ENCODE results near the gene GRK1.

Gene GRK1

DNA sequence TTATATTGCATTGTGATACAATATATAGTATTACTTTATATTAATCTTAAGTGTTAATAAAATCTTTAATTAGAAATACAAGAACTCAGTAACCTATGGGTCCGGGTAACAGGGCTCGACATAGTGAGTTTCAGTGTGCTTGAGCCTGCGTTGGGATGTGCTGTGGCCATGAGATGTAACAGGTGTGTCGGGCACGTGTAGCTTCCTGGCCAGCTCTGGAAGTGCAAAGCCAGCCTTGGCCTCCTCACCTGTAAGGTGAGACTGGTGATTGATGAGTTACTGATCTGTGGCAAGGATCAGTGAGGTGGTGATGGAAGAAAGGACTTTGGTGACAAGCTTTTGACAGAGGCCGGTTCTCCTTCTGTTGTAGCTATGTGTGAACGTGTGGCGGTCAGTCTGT is 28.2 kb upstream of the GRK1 start:
- Mint-ChIP-seq H3K36me3 (peaks cover 92% of the 10 kb centered on the region), H3K4me3 (no peak overlapping the region), H3K4me1 (no peaks in the 10 kb centered on the region), H3K9me3 (no peaks in the 10 kb centered on the region), H3K27ac (no peak overlapping the region)
- DNase-seq (ENCODE audit: low spot score in 2 of 2) (no peak), ATAC-seq (no peak)

DNA sequence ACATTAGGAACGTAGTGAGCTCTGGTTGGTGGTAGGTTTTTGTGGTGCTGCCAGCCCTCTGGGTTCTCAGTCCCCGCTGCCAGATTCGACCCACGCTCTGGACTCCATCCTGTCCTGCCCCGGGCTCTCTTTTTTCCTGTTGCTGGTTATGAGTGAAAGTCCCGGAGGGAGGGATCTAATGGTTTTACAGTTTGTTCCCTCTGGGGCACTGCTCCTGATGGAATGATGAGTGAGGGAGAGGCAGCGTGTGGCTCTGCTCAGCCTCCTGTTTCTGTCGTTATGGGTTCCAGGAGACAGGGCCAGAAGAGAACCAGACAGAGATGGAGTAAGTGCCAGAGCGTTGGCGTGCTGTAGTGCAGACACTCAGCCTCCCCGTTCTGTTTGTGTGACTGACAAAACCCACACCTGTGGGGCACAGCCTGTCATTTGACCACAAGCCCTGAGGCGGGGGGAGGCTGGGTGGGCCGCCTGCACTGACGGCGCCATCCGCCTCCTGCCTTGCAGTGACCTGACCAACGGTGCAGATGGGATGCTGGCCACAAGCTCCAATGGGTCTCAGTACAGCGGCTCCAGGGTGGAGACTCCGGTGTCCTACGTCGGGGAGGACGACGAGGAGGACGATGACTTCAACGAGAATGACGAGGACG is 27.3 kb upstream of the GRK1 start:
- H3K27ac Mint-ChIP-seq: no peak overlapping the region
- H3K9me3 Mint-ChIP-seq: no peaks in the 10 kb centered on the region
- no peak for ATAC-seq
- no peak overlapping the region for H3K4me3 Mint-ChIP-seq
- peaks cover 83% of the 10 kb centered on the region for H3K36me3 Mint-ChIP-seq
- H3K4me1 Mint-ChIP-seq: no peaks in the 10 kb centered on the region
- no peak for DNase-seq (ENCODE audit: low spot score in 2 of 2)

DNA sequence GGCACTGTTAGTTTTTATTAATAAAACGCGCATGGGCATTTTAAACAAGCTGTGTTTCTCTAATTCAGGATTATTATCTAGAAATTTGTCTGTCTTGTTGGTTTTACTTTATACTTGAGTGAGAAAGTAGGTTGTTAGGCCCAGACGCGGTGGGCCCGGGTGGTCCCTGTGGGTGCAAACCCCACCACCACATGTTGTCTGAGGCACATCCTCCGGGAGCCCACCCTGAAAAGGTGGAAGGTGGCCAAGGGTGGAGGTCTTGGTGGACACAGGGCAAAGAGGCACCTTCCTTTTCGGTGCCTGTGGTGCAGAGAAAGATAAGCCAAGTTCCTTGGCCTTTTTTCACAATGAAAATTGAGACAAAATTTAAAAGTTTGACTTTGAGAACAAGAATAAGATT is 25.6 kb upstream of the GRK1 start:
- DNase-seq (ENCODE audit: low spot score in 2 of 2) (no peak), ATAC-seq (no peak)
- Mint-ChIP-seq H3K27ac (no peak overlapping the region), H3K4me1 (no peaks in the 10 kb centered on the region), H3K4me3 (no peak overlapping the region), H3K36me3 (peaks cover 66% of the 10 kb centered on the region), H3K9me3 (no peaks in the 10 kb centered on the region)

DNA sequence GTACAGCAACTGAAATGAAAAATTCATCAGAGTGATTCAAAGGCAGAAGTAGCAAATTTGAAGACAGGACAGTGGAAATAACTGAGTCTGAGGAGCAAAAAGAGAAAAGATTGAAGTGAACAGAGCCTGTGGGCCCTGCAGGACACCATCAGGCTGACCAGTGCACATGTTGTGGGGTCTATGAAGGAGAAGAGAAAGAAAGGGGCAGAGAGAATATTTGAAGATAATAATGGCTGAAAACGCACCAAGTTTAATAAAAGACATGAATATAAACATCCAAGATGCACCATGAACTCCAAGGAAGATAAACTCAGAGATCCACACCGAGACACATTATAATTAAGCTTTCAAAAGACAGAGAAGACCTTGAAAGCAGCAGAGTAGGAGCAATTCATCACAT is 24.5 kb upstream of the GRK1 start:
- no peak for DNase-seq (ENCODE audit: low spot score in 2 of 2)
- H3K36me3 Mint-ChIP-seq: peaks cover 55% of the 10 kb centered on the region
- ATAC-seq: no peak
- H3K9me3 Mint-ChIP-seq: no peaks in the 10 kb centered on the region
- no peak overlapping the region for H3K4me3 Mint-ChIP-seq
- no peaks in the 10 kb centered on the region for H3K4me1 Mint-ChIP-seq
- no peak overlapping the region for H3K27ac Mint-ChIP-seq

DNA sequence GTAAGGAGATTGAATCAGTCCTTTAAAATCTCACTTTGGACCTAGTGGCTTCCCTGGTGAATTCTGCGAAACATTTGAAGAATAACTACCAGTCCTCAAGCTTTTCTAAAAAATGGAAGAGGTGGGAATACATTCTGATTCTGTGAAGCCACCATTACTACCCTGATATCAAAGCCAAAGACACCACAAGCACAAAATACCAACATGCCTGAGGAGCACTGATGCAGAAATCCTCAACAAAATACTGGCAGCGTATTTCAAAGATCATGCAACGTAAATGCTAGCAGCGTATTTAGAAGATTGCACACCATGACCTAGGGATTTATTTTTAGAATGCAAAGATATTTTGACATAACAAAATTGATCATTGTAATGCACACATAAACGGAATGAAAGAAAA is 23.4 kb upstream of the GRK1 start:
- ATAC-seq (no peak), DNase-seq (ENCODE audit: low spot score in 2 of 2) (no peak)
- H3K27ac Mint-ChIP-seq: no peak overlapping the region
- no peaks in the 10 kb centered on the region for H3K9me3 Mint-ChIP-seq
- peaks cover 44% of the 10 kb centered on the region for H3K36me3 Mint-ChIP-seq
- H3K4me3 Mint-ChIP-seq: no peak overlapping the region
- no peaks in the 10 kb centered on the region for H3K4me1 Mint-ChIP-seq

DNA sequence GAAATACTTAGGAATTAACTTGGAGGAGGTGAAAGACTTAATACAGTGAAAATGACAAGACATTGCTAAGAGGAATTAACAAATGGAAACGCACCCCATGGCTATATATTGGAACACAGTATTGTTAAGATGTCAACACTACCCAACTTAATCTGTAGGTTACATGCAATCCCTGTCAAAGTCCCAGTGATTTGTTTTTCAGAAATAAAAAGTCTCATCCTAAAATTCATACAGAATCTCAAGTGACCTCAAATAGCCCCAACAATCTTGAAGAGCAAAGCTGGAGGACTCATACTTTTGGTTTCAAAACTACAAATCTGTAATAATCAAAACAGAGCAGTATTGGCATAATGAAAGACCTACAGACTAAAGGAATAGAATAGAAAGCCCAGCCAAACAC is 22.2 kb upstream of the GRK1 start:
- ATAC-seq: no peak
- H3K4me3 Mint-ChIP-seq: no peak overlapping the region
- peaks cover 32% of the 10 kb centered on the region for H3K36me3 Mint-ChIP-seq
- no peak for DNase-seq (ENCODE audit: low spot score in 2 of 2)
- H3K4me1 Mint-ChIP-seq: no peaks in the 10 kb centered on the region
- H3K27ac Mint-ChIP-seq: no peak overlapping the region
- H3K9me3 Mint-ChIP-seq: no peaks in the 10 kb centered on the region

DNA sequence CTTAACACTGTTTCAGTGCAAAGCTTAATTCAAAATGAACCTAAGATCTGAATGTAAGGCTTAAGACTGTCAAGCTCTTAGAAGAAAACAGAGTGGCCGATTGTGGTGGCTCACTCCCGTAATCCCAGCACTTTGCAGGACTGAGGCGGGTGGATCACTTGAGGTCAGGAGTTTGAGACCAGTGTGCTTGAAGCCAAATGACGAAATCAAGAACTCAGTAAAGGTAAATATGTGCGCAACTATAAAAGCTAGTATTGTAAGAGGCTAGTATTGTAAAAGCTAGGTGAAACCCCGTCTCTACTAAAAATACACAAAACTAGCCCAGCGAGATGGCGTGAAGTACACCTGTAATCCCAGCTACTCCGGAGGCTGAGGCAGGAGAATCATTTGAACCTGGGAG is 21.7 kb upstream of the GRK1 start:
- Mint-ChIP-seq H3K4me3 (no peak overlapping the region), H3K27ac (no peak overlapping the region), H3K9me3 (no peaks in the 10 kb centered on the region), H3K36me3 (peaks cover 27% of the 10 kb centered on the region), H3K4me1 (no peaks in the 10 kb centered on the region)
- DNase-seq (ENCODE audit: low spot score in 2 of 2) (no peak), ATAC-seq (no peak)

DNA sequence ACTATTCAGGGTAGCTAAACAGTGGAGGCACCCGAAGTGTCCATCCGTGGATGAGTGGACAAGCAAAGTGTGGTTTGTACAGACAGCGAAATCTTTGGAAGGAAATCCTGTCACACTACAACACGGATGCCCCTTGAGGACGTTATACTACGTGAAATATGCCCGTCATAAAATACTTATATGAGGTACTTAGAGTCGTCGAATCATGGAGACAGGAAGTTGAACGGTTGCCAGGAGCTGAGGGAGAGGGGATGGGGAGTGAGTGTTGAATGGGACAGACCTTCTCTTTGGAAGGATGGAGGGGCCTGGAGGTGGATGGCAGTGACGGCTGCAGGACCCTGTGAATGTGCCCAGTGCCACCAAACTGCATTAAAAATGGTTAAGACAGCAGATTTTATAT is 20.6 kb upstream of the GRK1 start:
- Mint-ChIP-seq H3K9me3 (no peaks in the 10 kb centered on the region), H3K36me3 (peaks cover 17% of the 10 kb centered on the region), H3K27ac (peak overlapping the region; percentile 6), H3K4me3 (no peak overlapping the region), H3K4me1 (no peaks in the 10 kb centered on the region)
- no peak for DNase-seq (ENCODE audit: low spot score in 2 of 2)
- ATAC-seq: no peak

DNA sequence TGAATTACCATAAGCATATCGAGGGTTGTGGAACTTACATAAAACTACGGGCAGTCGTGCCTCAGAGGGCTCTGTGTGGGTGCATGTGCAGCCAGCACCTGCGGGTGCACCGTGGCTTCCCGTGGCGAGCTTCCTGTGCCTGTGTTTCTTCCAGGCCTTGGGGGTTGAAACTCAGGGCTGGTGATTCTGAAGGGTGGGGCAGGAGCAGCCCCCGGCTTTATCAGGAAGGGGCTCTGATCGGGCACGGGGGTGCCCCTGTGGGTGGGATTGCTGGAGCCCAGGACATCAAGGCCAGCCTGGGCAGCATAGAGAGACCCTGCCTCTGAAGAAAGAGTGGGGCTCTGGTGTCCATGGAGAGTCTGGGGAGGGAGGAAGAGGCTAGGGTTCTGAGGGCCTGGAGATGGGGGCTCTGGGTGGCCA is 20.1 kb upstream of the GRK1 start:
- peak overlapping the region; percentile 6 for H3K27ac Mint-ChIP-seq
- no peaks in the 10 kb centered on the region for H3K9me3 Mint-ChIP-seq
- DNase-seq (ENCODE audit: low spot score in 2 of 2) (no peak), ATAC-seq (peak; percentile 11)
- no peaks in the 10 kb centered on the region for H3K4me1 Mint-ChIP-seq
- no peak overlapping the region for H3K4me3 Mint-ChIP-seq
- peaks cover 11% of the 10 kb centered on the region for H3K36me3 Mint-ChIP-seq

DNA sequence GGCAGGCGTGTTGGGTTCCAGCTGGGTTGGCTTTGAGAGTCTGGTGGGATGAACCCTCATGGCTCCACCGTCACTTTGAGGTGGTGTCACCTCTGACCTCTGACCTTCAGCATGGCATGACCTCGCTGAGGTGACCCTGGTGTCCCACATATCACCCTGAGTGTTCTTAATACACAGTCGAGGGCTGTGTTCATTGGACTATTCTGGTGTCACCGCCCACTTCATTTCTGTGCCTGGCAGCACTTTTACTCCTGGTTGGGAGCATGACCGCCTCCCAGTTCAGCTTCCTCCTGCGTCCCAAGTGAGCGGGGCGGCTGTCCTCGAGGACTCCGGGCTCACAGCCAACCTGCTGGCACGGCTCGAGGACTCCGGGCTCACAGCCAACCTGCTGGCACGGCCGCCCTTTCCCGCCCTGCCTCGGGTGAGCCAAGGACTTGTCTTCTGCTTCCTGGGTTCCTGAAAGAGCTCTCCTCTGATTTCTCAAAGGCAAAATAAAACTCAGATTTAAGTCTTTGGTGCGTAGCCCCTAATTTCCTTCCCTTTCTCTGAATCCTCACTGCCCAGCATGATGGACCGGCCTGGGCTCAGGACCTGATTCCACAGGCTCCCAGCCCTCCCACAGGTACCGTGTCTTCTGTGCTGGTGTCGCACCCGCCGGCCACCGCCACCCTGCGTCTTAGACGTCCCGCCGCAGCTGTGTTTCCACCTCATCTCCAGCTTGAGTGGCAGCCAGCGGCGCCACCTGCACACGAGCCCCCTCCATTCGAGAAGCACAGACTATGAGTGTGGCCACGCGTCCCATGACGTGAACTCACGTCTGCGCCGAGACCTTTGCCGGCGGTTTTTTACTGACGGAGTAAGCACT is 19.4 kb upstream of the GRK1 start:
- no peak for DNase-seq (ENCODE audit: low spot score in 2 of 2)
- Mint-ChIP-seq H3K36me3 (peaks cover 4% of the 10 kb centered on the region), H3K9me3 (no peaks in the 10 kb centered on the region), H3K27ac (peak overlapping the region; percentile 54), H3K4me1 (no peaks in the 10 kb centered on the region), H3K4me3 (no peak overlapping the region)
- peak; percentile 16 for ATAC-seq

DNA sequence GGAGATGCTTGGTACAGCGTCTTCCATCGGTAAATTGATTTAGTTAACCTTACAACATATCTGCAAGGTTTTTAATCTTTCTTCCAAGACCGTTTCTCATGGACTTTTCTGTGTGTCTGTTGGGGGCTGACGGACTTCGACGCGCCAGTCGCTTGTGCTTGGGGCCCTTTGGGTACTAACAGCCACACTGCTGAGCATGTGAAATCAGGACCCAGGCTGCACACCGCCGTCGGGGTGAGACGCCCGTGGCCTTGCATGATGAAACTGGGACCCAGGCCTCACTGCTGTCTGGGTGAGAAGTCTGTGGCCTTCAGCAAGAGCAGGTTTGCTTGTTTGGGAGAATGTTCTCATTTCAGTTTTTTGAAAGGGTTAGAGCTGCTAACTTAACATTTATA is 18.8 kb upstream of the GRK1 start:
- DNase-seq (ENCODE audit: low spot score in 2 of 2) (no peak), ATAC-seq (no peak)
- Mint-ChIP-seq H3K4me3 (no peak overlapping the region), H3K9me3 (no peaks in the 10 kb centered on the region), H3K36me3 (no peaks in the 10 kb centered on the region), H3K4me1 (peaks cover 2% of the 10 kb centered on the region), H3K27ac (peak overlapping the region; percentile 54)

DNA sequence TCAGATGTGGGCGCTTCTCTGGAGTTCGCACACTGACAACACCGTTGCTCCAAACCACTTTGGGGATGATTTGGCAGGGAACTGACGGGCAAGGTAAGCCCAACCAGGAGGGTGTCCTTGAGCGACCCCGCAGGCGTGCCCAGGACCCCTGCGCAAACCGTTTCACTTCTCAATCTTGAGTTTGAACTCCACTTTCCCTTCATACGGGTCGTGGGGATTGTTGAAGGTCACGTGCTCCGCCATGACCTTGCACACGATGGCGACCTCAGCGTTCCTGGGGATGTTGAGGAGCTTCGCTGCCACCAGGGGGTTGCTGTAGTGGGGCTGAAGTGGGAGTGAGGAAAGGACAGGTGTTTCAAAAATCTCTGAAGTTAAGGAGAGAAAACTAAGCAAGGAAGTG is 17.8 kb upstream of the GRK1 start:
- Mint-ChIP-seq H3K4me3 (no peak overlapping the region), H3K4me1 (peaks cover 12% of the 10 kb centered on the region), H3K27ac (no peak overlapping the region), H3K9me3 (no peaks in the 10 kb centered on the region), H3K36me3 (no peaks in the 10 kb centered on the region)
- DNase-seq (ENCODE audit: low spot score in 2 of 2) (no peak), ATAC-seq (no peak)

DNA sequence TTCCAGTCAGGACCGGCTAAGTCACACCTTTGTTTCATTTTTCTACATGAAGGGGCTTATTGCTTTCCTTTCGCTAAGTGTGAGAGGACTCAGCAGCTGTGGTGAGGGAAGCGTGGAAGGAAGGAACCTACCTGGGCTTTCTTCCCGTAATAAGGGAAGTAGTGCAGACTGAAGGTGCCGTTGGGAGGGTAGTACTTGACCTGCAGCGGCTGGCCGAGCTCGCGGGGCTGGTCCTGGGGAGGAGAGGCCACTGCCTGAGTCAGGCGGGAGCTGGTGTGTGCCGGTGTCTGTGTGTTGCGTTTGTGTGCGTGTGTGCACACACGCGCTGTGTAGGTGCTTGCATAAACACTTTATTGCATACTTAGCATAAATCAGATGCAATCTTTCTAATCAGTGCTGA is 16.7 kb upstream of the GRK1 start:
- H3K27ac Mint-ChIP-seq: no peak overlapping the region
- no peaks in the 10 kb centered on the region for H3K36me3 Mint-ChIP-seq
- DNase-seq (ENCODE audit: low spot score in 2 of 2) (no peak), ATAC-seq (no peak)
- H3K4me3 Mint-ChIP-seq: no peak overlapping the region
- H3K9me3 Mint-ChIP-seq: no peaks in the 10 kb centered on the region
- peaks cover 12% of the 10 kb centered on the region for H3K4me1 Mint-ChIP-seq

DNA sequence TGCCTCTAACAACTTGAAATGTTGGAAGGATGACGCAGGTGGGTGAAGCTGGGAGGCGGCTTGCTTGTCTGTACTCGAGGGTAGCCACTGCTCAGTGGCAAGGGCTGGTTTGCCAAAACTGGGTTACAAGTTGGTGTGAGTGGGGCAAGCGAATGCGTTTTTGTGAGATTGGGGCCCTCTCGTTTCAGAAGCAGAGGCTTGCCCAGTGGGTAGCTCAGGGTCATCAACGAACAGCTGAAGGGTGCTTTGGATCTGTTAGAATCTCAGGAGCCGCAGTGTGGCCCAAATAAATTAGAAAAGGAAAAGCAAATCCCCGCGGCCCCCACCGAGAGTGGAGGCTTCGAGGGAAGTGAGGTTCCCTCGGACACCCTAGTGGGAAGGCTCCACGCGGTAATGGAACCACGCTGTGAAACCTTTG is 16.3 kb upstream of the GRK1 start:
- no peak for DNase-seq (ENCODE audit: low spot score in 2 of 2)
- Mint-ChIP-seq H3K36me3 (no peaks in the 10 kb centered on the region), H3K9me3 (no peaks in the 10 kb centered on the region), H3K27ac (no peak overlapping the region), H3K4me3 (no peak overlapping the region), H3K4me1 (peaks cover 12% of the 10 kb centered on the region)
- ATAC-seq: no peak

DNA sequence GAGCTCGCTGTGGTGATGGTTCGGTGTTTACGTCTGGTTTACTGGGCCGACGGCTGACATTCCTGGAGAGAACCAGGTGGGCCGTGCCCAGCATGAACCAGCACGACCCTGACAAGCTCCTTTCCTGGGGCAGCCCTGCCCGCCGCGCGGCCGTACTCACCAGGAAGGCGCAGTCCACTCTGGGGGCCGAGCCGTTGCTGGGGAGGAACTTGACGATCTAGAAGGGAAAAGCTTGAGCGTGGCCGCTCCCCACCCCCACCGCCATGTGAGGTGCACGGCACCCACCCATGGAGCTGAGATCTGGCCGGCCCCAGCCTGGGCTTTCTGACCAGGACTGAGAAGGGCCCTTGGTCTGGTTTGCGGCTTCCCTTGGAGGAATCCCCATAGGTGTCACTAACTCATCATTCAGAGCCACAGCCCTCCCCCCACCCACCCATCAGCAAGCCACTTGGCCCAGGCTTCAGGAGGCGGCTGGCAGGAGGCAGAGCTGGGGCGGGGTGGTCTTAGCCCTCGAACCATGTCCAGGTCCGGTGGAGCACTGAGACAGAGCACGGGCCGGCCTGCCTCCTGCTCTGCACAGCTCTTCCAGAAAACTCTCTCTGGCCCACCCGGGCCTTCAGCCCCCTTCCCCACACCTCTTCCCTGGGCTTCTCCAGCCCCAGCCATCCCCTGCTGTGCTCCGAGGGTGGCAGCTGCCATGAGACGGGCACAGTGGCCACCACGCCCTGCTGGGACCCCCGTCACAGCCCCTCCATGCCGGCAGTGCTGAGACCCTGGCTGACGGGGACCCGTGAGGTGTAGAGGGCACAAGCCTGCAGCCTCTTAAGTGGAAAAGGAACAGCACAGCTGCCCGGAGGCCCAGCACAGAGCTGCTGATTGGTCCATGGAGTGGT is 15.3 kb upstream of the GRK1 start:
- no peak overlapping the region for H3K27ac Mint-ChIP-seq
- no peak overlapping the region for H3K4me3 Mint-ChIP-seq
- no peak for DNase-seq (ENCODE audit: low spot score in 2 of 2)
- H3K4me1 Mint-ChIP-seq: peaks cover 12% of the 10 kb centered on the region
- H3K9me3 Mint-ChIP-seq: no peaks in the 10 kb centered on the region
- ATAC-seq: no peak
- no peaks in the 10 kb centered on the region for H3K36me3 Mint-ChIP-seq
